Activated T-cell treated with anti-CD3 and anti-CD28 coated beads, Interleukin-2, amount 50 U/mL, for 72 hours (primary cell): ENCODE data around the gene RGS6. TPM values are rescaled to one million over a fixed set of nuclear protein-coding genes. Genes with fewer than 3 reads are reported as not detected.

Experiments
- ATAC-seq, 2 donors: fragments of 150-1000 bp; cut with Tn5 transposase; replicated peaks in 1 of 2; 2 replicates each; pipeline ENCODE4 v1.10.0; 2021; ENCODE audit warnings: moderate library complexity in 2 of 2, mild to moderate bottlenecking in 1 of 2
- DNase-seq, 2 donors: peaks; one replicate each; pipeline ENCODE4 v3.0.0; 2021 to 2022; ENCODE audit warnings: mixed read lengths in 1 of 2
- H3K27ac Mint-ChIP-seq: one replicate; pipeline ENCODE4 v1.8.0; 2022; ENCODE audit warnings: mild to moderate bottlenecking, moderate library complexity, mixed read lengths
- H3K27me3 Mint-ChIP-seq: one replicate; pipeline ENCODE4 v1.8.0; 2022; ENCODE audit warnings: low read depth, mixed read lengths
- H3K36me3 Mint-ChIP-seq, 2 donors: one replicate each; pipeline ENCODE4 v1.8.0; 2022; ENCODE audit warnings: mixed read lengths in 2 of 2, mild to moderate bottlenecking in 1 of 2; ENCODE audit not compliant: insufficient read depth in 2 of 2
- H3K4me1 Mint-ChIP-seq: one replicate; pipeline ENCODE4 v1.8.0; 2022; ENCODE audit warnings: low read depth, mixed read lengths
- H3K4me3 Mint-ChIP-seq, 2 donors: one replicate each; pipeline ENCODE4 v1.8.0; 2022; ENCODE audit warnings: mild to moderate bottlenecking in 2 of 2, mixed read lengths in 2 of 2, moderate library complexity in 2 of 2
- H3K9me3 Mint-ChIP-seq, 2 donors: one replicate each; pipeline ENCODE4 v1.8.0; 2022; ENCODE audit warnings: mixed read lengths in 2 of 2
- total RNA-seq, 2 donors: library from RNA; stranded (reverse); gene quantifications; one replicate each; pipeline ENCODE4 v1.2.3, GENCODE V29; 2022

The RGS6 gene
- total RNA-seq, 2 donors from 2014 or later, result 2.2 to 2.5 TPM

- Mint-ChIP-seq H3K27me3 (peaks cover 23% of the 10 kb centered on the region), H3K4me1 (no peaks in the 10 kb centered on the region), H3K4me3 (no peak overlapping the region), H3K27ac (no peak overlapping the region), H3K9me3 (no peaks in the 10 kb centered on the region), H3K36me3 (no peaks in the 10 kb centered on the region)
- no peak for ATAC-seq
- no peak for DNase-seq
These were observed 379.3 kb downstream of the RGS6 start for GRCh38 chr14:72311516-72311915.

DNA sequence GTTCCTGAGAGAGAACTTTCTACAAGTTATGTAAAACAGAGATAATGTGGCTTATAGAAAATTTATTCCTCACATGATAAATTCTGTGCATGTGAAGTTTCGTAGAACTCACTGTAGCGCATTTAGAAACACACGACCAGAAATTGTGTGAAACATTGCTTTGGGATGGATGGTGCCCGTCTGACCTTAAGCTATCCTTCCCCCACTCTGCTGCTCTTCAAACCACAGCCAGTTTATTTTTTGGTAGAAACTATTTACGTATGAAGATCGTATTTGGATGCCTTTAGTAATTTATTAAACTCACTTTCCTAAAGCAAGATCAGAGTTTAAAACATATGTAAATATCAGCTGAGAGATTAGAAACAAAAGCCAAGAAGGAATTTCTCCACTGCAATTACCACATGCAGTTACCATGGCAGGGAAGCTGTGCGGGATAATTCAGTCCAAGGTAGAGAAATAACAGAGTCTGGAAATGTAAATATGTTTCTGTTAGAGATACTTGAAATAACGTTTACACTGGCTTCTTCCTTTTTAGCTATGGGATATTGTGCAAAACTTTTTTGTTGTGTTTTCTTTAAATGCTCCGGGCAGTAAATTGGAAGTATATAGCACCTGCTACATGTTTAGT, 382.7 kb downstream of the RGS6 start:
- H3K27me3 Mint-ChIP-seq, result peaks cover 16% of the 10 kb centered on the region
- no peak overlapping the region for H3K4me3 Mint-ChIP-seq
- DNase-seq, result no peak
- H3K9me3 Mint-ChIP-seq, result peaks cover 0 to 1% of the 10 kb centered on the region in 2 donors
- H3K4me1 Mint-ChIP-seq, result peaks cover 4% of the 10 kb centered on the region
- ATAC-seq, result no peak
- H3K36me3 Mint-ChIP-seq, result no peaks in the 10 kb centered on the region
- no peak overlapping the region for H3K27ac Mint-ChIP-seq

DNA sequence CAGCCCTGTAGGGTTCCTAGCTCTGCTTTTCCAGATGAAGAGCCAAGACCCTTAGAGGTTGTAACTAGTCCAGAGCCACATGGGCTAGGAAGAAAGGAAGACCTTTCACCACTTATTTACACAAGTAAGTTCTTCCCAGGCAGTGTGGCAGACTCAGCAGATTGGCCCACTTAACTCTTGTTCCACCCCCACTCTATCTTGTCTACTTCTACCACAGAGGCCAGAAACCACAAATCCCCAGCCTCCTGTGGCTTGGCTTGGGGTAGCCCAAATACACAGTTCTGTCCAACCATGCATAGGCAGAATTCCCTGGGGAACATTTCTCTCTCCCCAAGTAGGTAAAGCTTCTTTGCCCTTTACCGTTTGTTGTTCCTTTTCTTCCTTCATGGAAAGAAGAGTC, 383.5 kb downstream of the RGS6 start:
- DNase-seq (no peak), ATAC-seq (no peak)
- no peaks in the 10 kb centered on the region for H3K36me3 Mint-ChIP-seq
- no peak overlapping the region for H3K4me3 Mint-ChIP-seq
- peaks cover 4% of the 10 kb centered on the region for H3K4me1 Mint-ChIP-seq
- H3K27ac Mint-ChIP-seq, result no peak overlapping the region
- H3K27me3 Mint-ChIP-seq, result peaks cover 16% of the 10 kb centered on the region
- H3K9me3 Mint-ChIP-seq, result peaks cover 0 to 1% of the 10 kb centered on the region in 2 donors

GRCh38 chr14:72318648-72319047, 386.4 kb downstream of the RGS6 start:
- DNase-seq (peak in 1 of 2 donors; percentile 6), ATAC-seq (peak; percentile 40 to 60)
- Mint-ChIP-seq H3K4me3 (no peak overlapping the region), H3K9me3 (peaks cover 0 to 1% of the 10 kb centered on the region in 2 donors), H3K27me3 (peaks cover 9% of the 10 kb centered on the region), H3K27ac (peak overlapping the region; percentile 64), H3K4me1 (peaks cover 4% of the 10 kb centered on the region), H3K36me3 (no peaks in the 10 kb centered on the region)

- Mint-ChIP-seq H3K9me3 (peaks cover 0 to 4% of the 10 kb centered on the region in 2 donors), H3K36me3 (no peaks in the 10 kb centered on the region), H3K4me3 (no peak overlapping the region), H3K27me3 (peaks cover 22% of the 10 kb centered on the region), H3K4me1 (no peaks in the 10 kb centered on the region), H3K27ac (no peak overlapping the region)
- ATAC-seq (no peak), DNase-seq (no peak)
These were observed 399.8 kb downstream of the RGS6 start for GRCh38 chr14:72332046-72332445.

GRCh38 chr14:72332871-72333270, 400.6 kb downstream of the RGS6 start:
- H3K27me3 Mint-ChIP-seq, result peaks cover 22% of the 10 kb centered on the region
- H3K27ac Mint-ChIP-seq, result no peak overlapping the region
- peaks cover 0 to 4% of the 10 kb centered on the region in 2 donors for H3K9me3 Mint-ChIP-seq
- DNase-seq (no peak), ATAC-seq (no peak)
- H3K36me3 Mint-ChIP-seq, result no peaks in the 10 kb centered on the region
- H3K4me3 Mint-ChIP-seq, result no peak overlapping the region
- H3K4me1 Mint-ChIP-seq, result no peaks in the 10 kb centered on the region

GRCh38 chr14:72333357-72333756, 401.1 kb downstream of the RGS6 start:
- H3K36me3 Mint-ChIP-seq, result no peaks in the 10 kb centered on the region
- no peak overlapping the region for H3K27ac Mint-ChIP-seq
- H3K9me3 Mint-ChIP-seq, result peaks cover 1 to 2% of the 10 kb centered on the region in 2 donors
- ATAC-seq (no peak), DNase-seq (no peak)
- no peaks in the 10 kb centered on the region for H3K4me1 Mint-ChIP-seq
- H3K27me3 Mint-ChIP-seq, result peaks cover 22% of the 10 kb centered on the region
- no peak overlapping the region for H3K4me3 Mint-ChIP-seq

GRCh38 chr14:72336311-72336980, 404.2 kb downstream of the RGS6 start:
- DNase-seq, result no peak
- Mint-ChIP-seq H3K36me3 (peaks cover 0 to 2% of the 10 kb centered on the region in 2 donors), H3K4me3 (no peak overlapping the region), H3K9me3 (peaks cover 0 to 3% of the 10 kb centered on the region in 2 donors), H3K27ac (no peak overlapping the region), H3K4me1 (no peaks in the 10 kb centered on the region), H3K27me3 (peaks cover 22% of the 10 kb centered on the region)
- no peak for ATAC-seq

GRCh38 chr14:72341237-72341636, 409.0 kb downstream of the RGS6 start:
- H3K4me1 Mint-ChIP-seq, result no peaks in the 10 kb centered on the region
- no peaks in the 10 kb centered on the region for H3K27me3 Mint-ChIP-seq
- H3K9me3 Mint-ChIP-seq, result peaks cover 0 to 3% of the 10 kb centered on the region in 2 donors
- peaks cover 0 to 2% of the 10 kb centered on the region in 2 donors for H3K36me3 Mint-ChIP-seq
- ATAC-seq (no peak), DNase-seq (no peak)
- no peak overlapping the region for H3K27ac Mint-ChIP-seq
- no peak overlapping the region for H3K4me3 Mint-ChIP-seq

DNA sequence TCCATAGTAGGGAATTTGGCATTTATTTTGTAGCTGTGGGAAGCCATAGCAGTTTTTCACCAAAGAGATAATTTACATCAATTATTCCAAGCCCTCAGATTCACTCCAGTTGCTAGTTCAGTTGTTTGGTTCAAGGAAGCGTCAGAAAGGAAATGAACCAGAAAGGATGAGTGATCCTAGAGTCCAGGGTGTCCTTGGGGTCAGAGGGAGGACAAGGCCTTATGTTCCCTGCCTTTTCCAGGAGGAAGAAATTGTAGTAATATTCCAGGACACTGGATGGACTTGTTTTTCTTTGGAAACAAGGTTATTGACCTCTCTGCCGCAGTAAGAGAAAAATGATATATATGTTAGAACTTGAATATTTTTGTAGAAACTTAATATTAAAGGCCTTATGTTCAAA, 409.5 kb downstream of the RGS6 start:
- DNase-seq, result no peak
- no peak overlapping the region for H3K4me3 Mint-ChIP-seq
- H3K4me1 Mint-ChIP-seq, result no peaks in the 10 kb centered on the region
- peaks cover 0 to 3% of the 10 kb centered on the region in 2 donors for H3K9me3 Mint-ChIP-seq
- ATAC-seq, result no peak
- H3K36me3 Mint-ChIP-seq, result peaks cover 0 to 2% of the 10 kb centered on the region in 2 donors
- H3K27ac Mint-ChIP-seq, result no peak overlapping the region
- no peaks in the 10 kb centered on the region for H3K27me3 Mint-ChIP-seq

DNA sequence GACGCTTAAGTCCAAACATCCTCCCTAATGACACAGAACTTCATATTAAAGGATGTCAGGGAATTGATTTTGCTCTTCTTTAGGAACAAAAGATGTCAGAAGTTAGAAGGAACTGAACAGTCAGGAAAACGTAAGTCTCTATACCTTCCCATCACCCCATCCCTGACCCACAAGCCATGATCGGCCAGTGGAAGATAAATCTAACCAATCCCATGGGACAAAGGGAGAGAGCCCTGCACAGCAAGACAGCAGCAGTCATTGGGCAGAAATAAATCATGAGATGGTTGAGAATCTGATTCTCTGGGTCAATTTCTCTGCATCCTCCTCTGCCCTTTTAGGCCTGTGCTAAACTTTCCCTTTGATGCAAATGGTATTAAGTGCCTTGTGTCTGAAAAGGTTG, 414.9 kb downstream of the RGS6 start:
- H3K4me3 Mint-ChIP-seq, result no peak overlapping the region
- ATAC-seq, result no peak
- peaks cover 5% of the 10 kb centered on the region for H3K27me3 Mint-ChIP-seq
- DNase-seq, result no peak
- no peaks in the 10 kb centered on the region for H3K36me3 Mint-ChIP-seq
- H3K9me3 Mint-ChIP-seq, result peaks cover 0 to 4% of the 10 kb centered on the region in 2 donors
- H3K27ac Mint-ChIP-seq, result no peak overlapping the region
- H3K4me1 Mint-ChIP-seq, result no peaks in the 10 kb centered on the region

GRCh38 chr14:72350215-72350614, 418.0 kb downstream of the RGS6 start:
- Mint-ChIP-seq H3K27me3 (peaks cover 5% of the 10 kb centered on the region), H3K4me1 (no peaks in the 10 kb centered on the region), H3K27ac (no peak overlapping the region), H3K4me3 (no peak overlapping the region), H3K36me3 (no peaks in the 10 kb centered on the region), H3K9me3 (peaks cover 0 to 4% of the 10 kb centered on the region in 2 donors)
- ATAC-seq, result no peak
- DNase-seq, result no peak

DNA sequence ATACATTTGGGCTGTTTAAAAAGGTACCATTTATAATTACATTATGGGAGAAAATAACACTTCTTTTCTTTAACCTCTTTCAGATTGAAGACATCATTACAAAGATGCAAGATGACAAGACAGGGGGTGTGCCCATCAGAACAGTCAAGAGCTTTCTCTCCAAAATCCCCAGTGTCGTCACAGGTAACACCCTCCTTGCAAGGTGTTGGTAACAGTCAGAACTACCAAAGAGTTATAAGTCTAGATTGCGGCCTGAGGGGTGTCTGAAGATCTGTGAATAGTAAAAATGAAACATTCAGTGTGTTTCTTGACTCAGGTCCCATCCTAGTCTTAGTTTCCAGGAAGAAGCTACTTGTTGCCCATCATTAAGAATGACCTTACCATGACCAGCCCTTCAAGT, 419.8 kb downstream of the RGS6 start:
- Mint-ChIP-seq H3K4me3 (no peak overlapping the region), H3K9me3 (peaks cover 0 to 4% of the 10 kb centered on the region in 2 donors), H3K27me3 (peaks cover 16% of the 10 kb centered on the region), H3K27ac (no peak overlapping the region), H3K36me3 (no peaks in the 10 kb centered on the region), H3K4me1 (no peaks in the 10 kb centered on the region)
- DNase-seq, result no peak
- ATAC-seq, result peak in 1 of 2 donors; percentile 72

DNA sequence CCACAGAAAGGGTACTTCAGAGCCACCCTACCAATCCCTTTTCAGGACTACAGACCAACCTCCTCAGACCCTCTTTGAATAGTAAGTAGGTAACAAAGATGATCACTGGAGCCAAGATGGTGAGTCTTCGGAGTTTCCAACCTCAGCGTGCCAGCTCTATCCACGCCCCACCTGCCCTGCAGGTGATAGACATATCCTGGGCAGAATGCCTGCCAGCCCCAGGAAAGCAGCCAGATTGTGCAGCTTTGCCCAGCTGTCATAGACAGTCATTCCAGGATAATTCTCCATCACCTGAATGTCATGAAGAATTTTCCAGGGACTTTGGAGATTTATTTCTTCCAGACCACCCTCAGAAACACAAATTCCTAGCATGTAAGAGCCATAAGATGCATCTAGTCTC, 434.4 kb downstream of the RGS6 start:
- H3K27me3 Mint-ChIP-seq, result peaks cover 6% of the 10 kb centered on the region
- H3K36me3 Mint-ChIP-seq, result no peaks in the 10 kb centered on the region
- H3K4me3 Mint-ChIP-seq, result no peak overlapping the region
- ATAC-seq (no peak), DNase-seq (no peak)
- H3K9me3 Mint-ChIP-seq, result no peaks in the 10 kb centered on the region
- H3K27ac Mint-ChIP-seq, result no peak overlapping the region
- no peaks in the 10 kb centered on the region for H3K4me1 Mint-ChIP-seq
